K562 (cell line): ENCODE results near the gene BRWD1. TPM values are rescaled to one million over a fixed set of nuclear protein-coding genes. Genes with fewer than 3 reads are reported as not detected.

Experiments
- FOS ChIP-seq: IDR thresholded peaks from 3 replicates; pipeline ENCODE4 v1.6.1; 2011; ENCODE audit not compliant: insufficient read length; ENCODE audit errors: extremely low read depth
- KLF6 ChIP-seq: fragments of 250-450 bp; sonication (Bioruptor Pico); IDR thresholded peaks from 2 replicates; pipeline ENCODE4 v1.4.0; 2020; ENCODE audit warnings: mild to moderate bottlenecking, moderate library complexity, borderline replicate concordance
- MLLT1 ChIP-seq, 2 experiments: fragments of 450-650 bp; IDR thresholded peaks; 2 replicates each; pipeline ENCODE4 v1.6.1; 2016
- NONO ChIP-seq, 2 experiments: fragments of 200-400 bp in 1 of 2; fragments of 450-650 bp in 1 of 2; formaldehyde crosslinking in 1 of 2; IDR thresholded peaks; 2 replicates each; pipeline ENCODE4 v1.6.1; 2017; ENCODE audit warnings: low read depth in 2 of 2, mild to moderate bottlenecking in 2 of 2, moderate library complexity in 2 of 2, low read length in 1 of 2
- PRDM10 ChIP-seq: fragments of 450-650 bp; IDR thresholded peaks from 2 replicates; pipeline ENCODE4 v1.6.1; 2018; ENCODE audit not compliant: partially characterized antibody
- RAD21 ChIP-seq, 2 experiments: fragments of 250-450 bp in 1 of 2; fragments of 450-650 bp in 1 of 2; sonication (Bioruptor Pico) in 1 of 2; formaldehyde crosslinking in 1 of 2; IDR thresholded peaks in 1 of 2; conservative IDR thresholded peaks in 1 of 2; 2 replicates each; pipeline versions ENCODE4 v1.4.0 to v1.8.0; 2020 to 2022; ENCODE audit warnings: mild to moderate bottlenecking in 2 of 2, moderate library complexity in 1 of 2
- polyA plus RNA-seq, 8 experiments: library from polyadenylated mRNA; depleted of rRNA in 4 of 8; stranded (reverse) in 5 of 8; unstranded in 3 of 8; fragments of >200 nt; fragmentation: Nextera tagmentation in 2 of 8; fragmentation: Illumina TruSeq in 1 of 8; extraction: Ambion mirVana in 2 of 8; extraction: Trizol in 1 of 8; gene quantifications; 2 replicates each; pipeline versions ENCODE4 v1.2.1 to v1.2.3, GENCODE V29; 2011 to 2014; ENCODE audit warnings: inconsistent platforms in 1 of 8, missing spikeins in 1 of 8
- total RNA-seq, 7 experiments: library from RNA; depleted of rRNA in 6 of 7; stranded (reverse); fragments of >200 nt in 6 of 7; fragmentation: Illumina TruSeq in 2 of 7; extraction: Trizol in 2 of 7; gene quantifications; 2 replicates each; pipeline versions ENCODE4 v1.2.1 to v1.2.3, GENCODE V29; 2011 to 2021; ENCODE audit warnings: low replicate concordance in 1 of 7
- TF ChIP-seq, protein P1 (sequence below), 2 experiments: fragments of 450-650 bp in 1 of 2; sonication (generic) in 1 of 2; formaldehyde crosslinking in 1 of 2; IDR thresholded peaks; 2 replicates each; pipeline versions ENCODE4 v1.7.1 to v1.9.0; 2016 to 2022; ENCODE audit warnings: inconsistent platforms in 1 of 2, mild to moderate bottlenecking in 1 of 2, missing genetic modification reagents in 1 of 2

Gene BRWD1
- total and polyA plus RNA-seq, 9 of the 15 experiments (the other 6 are each of a cell fraction or from before 2014, with no cell fraction given): 10.1 to 60.2 (median 34.1) TPM

- TF ChIP-seq RAD21 (CRISPR knock-in tag; conservative IDR thresholded peaks at IDR 0.05 in 1 of 2, IDR thresholded peaks at IDR 0.05 in 1 of 2) (peak; percentile 13 to 19; a peak in 3 of 4 replicates), KLF6 (peak; percentile 30; the same call in 1 of the 2 replicates), MLLT1 (IDR thresholded peaks at IDR 0.05) (peak; percentile 78 to 88), FOS (peak; percentile 87), NONO (IDR thresholded peaks at IDR 0.05; ENCODE audit: low read depth in 2 of 2, low read length in 1 of 2) (0 out of 4 replicates have a peak, but pooled peaks of 1 of the 2 experiments have one; percentile 28), PRDM10 (no peak)
- TF ChIP-seq, protein P1, sequence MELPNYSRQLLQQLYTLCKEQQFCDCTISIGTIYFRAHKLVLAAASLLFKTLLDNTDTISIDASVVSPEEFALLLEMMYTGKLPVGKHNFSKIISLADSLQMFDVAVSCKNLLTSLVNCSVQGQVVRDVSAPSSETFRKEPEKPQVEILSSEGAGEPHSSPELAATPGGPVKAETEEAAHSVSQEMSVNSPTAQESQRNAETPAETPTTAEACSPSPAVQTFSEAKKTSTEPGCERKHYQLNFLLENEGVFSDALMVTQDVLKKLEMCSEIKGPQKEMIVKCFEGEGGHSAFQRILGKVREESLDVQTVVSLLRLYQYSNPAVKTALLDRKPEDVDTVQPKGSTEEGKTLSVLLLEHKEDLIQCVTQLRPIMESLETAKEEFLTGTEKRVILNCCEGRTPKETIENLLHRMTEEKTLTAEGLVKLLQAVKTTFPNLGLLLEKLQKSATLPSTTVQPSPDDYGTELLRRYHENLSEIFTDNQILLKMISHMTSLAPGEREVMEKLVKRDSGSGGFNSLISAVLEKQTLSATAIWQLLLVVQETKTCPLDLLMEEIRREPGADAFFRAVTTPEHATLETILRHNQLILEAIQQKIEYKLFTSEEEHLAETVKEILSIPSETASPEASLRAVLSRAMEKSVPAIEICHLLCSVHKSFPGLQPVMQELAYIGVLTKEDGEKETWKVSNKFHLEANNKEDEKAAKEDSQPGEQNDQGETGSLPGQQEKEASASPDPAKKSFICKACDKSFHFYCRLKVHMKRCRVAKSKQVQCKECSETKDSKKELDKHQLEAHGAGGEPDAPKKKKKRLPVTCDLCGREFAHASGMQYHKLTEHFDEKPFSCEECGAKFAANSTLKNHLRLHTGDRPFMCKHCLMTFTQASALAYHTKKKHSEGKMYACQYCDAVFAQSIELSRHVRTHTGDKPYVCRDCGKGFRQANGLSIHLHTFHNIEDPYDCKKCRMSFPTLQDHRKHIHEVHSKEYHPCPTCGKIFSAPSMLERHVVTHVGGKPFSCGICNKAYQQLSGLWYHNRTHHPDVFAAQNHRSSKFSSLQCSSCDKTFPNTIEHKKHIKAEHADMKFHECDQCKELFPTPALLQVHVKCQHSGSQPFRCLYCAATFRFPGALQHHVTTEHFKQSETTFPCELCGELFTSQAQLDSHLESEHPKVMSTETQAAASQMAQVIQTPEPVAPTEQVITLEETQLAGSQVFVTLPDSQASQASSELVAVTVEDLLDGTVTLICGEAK (IDR thresholded peaks at IDR 0.05): peak; percentile 79
- TF ChIP-seq, protein P1 (CRISPR knock-in tag; IDR thresholded peaks at IDR 0.05): no peak
These were observed 36.0 kb upstream of the BRWD1 start (continued) for GRCh38 chr21:39349211-39350093.
